Effector CD4-positive, alpha-beta T cell (primary cell): Measurements from ENCODE around the gene KCNAB2.
A peak's percentile ranks its signal among the peaks of the same experiment; 100 is the strongest.

Source experiments
- DNase-seq: peaks from one replicate; pipeline ENCODE4 v3.0.0-alpha.2; 2020

The KCNAB2 gene

DNA sequence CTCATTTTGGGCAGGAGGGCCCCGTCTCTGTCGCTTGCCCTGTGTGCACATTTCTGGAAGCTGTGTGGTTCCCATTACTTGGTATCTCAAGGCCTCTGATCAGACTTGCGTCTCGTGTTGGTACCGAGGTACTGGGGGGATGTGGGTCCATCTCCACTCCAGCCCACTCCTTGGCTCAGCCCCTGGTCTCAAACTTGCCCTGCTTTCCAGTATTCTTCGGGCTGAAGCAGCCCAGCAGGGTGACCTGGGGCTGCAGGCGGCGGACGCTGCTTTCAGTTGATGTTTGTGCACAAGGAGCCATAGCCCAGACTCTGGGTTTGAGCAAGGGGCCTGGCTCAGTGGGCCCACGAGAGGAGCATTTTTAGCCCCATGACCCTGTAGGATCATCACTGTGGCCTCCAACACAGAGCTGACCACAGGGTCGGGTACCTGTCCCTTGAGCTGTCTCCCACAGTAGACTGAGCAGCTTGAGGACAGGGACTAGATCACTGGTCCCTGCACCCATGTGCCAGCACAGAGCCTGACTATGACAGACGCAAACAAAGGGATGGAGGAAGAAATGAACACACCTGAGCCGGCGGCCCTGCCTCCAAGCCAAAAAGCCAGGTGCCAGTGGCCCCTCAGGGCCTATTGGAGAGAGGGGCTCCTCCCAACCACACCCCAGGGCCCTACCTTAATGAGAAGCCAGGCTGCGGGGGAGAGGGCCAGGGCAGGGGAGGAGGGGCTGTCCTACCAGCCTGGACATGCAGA lies 87.6 kb downstream of the KCNAB2 start:
- DNase-seq = no peak

DNA sequence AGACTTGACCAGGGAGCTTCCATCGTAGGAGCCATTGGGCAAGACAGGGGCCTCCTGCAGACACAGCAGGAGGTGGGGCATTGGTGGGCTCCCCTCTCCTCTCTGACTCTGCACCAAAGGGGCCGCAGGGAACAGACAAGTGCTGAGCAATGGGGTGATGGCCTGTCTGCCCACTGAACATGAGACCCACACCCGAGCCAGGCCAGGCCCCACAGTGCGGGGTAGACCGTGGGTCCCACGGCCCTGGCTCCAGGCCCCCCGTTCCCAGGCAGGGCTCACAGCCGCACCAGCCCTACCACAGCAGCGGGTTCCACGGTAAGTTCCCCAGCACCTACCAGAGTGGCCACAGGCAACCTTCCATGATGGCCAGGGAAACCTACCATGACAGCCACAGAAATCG lies 88.5 kb downstream of the KCNAB2 start:
- DNase-seq = no peak

DNA sequence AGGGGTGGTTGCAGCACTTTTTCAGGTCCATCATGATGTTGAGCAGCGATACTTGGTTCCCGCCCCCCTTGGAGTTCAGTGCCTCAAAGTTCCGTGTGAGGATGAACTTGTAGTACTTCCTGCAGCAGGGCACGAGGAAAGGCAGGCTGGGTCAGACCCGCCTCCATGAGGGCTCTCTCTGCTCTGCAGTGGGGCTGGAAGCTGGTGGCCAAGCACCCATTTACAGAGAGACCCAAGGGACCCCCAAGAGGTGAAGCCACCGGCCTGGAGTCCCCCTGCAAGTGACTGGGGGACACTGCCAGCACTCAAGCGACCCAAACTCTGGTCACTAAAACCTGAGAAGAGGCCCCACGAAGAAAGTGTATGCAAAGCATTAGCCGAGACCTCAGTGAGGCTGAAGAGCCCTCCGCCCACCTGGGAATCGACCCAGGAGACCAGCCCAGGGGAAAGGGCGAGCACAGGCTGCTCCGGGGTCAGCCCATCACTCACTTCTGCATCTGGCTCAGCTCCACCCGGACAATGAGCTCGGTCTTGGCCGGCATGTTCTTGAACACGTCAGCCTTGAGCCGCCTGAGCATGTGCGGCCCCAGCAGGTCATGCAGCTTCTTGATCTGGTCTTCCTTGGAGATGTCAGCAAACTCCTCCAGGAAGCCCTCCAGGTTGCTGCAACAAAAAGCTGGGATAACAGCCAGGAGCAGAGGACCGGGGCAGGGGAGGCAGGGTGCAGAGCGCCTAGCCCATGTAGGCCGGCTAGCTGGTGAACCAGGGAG lies 89.2 kb downstream of the KCNAB2 start:
- DNase-seq = no peak

DNA sequence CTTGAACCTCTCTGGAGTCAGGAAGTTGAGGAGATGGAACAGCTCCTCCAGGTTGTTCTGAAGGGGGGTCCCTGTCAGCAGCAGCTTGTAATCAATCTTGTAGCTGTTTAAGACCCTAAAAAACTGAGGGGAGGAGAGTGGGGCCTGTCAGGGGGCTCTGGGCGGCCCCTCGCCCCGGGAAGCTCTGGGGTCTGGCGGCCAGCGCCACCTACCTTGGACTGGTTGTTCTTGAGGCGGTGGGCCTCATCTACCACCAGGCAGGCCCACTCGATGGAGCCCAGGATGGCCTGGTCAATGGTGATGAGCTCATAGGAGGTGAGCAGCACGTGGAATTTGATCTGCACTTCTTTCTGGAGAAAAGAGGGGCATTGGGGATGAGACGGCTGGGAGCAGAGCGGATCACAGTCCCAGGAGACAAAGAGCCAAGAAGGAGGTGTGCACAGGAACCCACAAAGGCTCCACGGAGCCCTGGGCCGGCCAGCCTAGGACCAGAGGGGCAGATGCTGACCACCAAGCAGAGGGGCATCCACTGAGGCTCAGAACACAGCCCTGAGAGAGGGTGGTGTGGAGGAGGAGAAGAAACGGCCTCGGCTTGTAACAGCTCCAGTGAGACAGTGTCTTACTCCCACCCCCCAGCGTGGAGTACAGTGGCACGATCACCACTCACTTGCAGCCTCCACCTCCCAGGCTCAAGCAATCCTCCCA lies 91.0 kb downstream of the KCNAB2 start:
- DNase-seq = no peak

DNA sequence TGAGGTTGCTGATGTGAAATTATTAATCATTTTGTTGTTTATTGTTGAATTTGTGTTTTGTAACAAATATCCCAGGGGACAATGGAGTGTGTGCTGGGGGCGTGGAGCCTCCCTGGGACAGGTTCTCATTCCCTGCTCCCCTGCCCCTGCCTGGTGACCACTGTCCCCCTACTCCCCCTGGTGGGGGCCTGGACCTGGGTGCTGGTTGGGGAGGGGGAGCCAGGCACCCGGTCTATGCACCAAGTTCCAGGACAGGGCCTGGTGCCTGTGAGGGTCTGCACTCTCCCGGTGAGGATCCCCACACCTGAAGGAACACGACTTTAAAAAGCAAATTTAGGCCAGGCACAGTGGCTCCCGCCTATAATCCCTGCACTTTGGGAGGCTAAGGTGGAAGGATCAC lies 92.1 kb downstream of the KCNAB2 start:
- DNase-seq = no peak

DNA sequence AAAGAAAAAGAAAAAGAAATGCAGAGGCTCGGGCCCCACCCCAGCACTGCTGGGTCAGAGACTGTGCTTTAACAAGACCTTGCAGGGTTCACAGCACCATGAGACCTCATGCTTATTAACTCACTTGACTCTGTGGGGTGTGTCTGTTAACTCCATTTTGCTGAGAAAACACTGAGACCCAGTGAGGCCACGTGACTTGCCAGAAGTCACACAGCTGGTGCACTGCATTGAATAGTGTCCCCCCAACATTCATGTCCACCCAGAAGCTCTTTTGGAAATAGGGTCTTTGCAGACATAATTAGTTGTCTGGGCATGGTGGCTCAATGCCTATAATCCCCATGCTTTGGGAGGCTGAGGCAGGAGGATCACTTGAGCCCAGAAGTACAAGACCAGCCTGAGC lies 94.7 kb downstream of the KCNAB2 start:
- DNase-seq = no peak

DNA sequence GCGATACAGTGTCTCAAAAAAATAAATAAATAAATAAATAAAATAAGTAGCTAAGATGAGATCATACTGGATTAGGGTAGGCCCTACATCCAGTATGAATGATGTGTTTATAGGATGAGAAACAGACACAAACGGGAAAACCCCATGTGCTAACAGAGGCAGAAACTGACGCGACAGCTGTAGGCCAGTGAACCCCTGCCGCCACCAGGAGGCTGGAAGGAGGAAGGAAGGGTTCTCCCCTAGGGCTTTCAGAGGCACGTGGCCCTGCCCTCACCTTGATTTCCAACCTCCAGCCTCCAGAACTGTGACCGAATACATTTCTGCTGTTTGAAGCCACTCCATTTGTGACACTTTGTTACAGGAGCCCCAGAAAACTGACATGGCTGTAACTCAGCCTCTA lies 95.9 kb downstream of the KCNAB2 start:
- no peak for DNase-seq

DNA sequence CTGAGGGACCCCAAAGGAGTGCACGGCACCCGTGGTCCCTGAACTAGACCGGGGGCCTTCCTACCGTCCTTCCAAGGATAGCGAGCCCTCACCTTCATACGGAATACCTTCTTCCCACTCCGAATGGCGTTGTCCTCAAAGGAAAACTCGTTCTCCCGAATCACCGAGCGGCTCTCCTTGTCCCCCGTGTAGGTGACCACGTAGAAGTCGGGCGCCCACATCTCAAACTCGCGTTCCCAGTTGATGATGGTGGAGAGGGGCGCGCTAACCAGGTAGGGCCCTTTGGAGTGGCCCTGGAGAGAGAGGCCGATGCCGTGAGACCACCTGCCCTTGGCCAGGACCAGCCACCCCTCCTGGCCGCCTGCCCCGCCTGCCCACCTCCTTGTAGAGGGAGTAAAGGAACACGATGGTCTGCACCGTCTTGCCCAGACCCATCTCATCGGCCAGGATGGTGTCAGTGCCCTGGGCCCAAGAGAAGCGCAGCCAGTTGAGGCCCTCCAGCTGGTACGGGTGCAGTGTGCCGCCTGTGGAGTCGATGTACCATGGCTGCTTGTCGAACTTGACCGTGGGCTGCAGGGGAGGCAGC lies 96.4 kb downstream of the KCNAB2 start:
- DNase-seq = no peak

DNA sequence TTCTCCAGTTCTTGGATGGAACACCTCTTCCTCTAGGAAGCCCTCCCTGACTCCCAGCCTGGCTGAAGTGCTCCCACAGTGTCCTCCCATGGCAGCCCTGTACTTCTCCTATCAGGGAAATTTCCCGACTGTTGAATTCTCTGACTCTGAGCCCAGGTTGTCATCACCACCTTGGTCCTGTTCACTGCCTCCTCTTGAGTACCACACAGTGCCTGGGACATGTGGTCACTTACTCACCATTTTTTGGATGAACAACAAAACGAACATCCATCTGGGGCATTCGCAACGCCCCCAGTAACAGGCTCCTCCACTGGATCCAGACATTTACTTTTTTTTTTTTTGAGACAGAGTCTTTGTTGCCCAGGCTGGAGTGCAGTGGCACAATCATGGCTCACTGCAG lies 97.0 kb downstream of the KCNAB2 start:
- DNase-seq = no peak

DNA sequence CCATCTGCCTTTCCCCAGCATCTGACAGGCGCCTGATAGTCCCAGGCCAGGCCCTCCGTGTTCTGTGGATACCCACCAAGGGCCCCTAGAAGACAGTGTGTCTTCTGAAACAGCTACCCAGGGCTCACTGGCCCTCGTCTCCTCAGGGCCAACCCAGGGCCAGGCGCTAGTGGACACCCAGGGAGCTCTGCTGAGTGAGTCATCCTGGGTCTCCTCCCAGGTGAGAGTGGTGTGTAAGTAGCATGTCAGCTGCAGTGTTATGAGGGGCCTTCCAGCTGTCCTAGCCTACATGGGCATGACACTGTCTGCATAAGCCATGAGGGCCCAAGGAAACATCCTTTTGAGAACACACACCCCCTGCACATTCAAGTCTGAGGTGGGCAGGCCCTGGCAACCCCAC lies 97.7 kb downstream of the KCNAB2 start:
- no peak for DNase-seq

DNA sequence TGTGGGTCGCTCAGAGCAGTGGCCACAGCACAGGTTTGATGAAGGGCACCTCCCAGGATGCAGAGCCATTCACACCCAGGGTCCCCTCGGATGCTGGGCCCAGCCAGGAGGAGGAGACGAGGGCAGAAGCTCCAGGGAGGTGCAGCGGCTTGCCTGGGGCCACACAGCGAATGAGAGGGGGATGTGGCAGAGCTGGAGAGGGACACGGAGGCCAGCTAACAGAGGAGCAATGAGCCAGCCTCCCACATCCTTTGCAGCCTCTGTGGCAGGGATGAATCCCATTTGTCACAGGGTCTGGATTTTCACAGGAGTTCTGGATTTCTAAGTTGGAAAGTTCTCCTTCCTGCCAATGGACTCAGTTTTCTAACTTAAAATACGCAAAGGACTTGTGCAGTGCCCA lies 98.5 kb downstream of the KCNAB2 start:
- DNase-seq = no peak

DNA sequence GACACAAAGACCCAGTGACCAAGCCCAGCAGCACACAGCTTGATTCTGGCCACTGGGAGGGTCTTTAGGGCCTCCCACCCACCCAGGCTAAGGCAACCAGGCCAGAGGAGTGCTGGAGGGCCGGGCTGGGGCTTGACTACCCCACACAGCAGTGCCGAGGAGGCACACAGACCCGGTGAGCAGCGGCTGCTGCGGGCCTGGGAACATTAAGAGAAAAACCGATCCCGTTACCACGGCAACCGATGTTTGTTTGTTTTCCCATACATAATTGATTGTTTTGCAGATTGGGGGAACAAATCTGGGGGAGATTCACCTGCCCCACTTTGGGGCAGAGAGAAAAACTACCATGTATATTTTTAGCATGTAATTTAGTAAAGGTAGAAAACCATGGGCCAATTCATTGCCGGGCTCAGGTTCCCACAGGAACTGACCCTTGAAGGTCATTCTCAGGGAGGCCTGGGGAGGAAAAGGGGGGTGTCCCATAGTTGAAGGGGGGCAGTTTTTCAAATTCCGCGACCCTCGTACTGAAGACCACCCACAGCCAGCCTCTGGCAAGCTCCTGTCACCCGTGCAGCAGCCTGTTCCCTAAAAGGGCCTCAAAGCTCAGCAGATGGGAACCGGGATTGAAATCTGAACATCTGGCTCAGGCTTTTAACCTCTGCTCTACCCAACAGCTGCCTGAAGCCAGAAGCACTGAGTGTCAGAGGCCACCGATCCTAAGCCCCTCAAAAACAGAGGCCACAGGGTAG lies 99.1 kb downstream of the KCNAB2 start:
- DNase-seq = no peak

DNA sequence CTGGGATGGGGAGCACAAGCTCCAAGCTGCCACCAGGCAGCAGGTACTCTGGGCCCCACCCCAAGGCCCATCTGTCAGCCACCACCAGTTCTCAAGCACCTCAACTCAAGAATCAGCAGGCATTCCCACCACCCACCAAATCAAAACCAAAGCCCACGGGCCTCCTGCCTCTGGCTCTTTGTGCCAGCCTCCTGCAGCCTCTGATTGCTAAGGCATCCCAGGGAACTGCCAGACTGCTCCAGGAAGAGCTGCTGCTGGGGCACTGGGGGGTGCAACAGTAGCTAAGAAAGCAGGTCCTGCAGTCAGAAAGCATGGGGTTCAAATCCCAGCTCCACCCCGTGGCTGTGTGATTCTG lies 99.7 kb downstream of the KCNAB2 start:
- no peak for DNase-seq

DNA sequence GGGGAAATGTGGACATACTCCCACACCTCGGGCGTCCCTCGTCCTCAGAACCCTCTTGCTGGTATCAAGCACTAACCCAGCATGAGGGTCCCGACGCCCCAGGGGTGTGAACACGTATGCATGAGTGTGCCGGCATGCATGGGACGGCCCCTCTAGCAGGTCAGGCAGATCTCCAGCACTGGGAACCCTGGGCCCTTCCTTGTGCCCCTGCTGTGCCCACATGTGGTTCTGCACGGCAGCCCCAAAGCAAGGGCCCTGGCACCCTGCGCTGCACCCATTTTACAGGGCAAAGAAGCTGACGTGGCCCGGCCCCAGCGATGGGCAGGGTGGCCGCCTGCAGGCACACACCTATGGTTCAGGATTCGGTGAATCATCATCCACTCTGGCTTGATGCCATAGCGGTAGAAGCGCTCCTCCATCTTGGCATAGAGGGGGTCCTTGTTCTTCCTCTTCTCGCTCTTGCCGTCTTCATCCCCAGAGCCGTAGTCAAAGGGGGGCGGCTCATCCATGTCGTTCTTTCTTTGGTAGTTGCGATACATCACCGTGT lies 100.2 kb downstream of the KCNAB2 start:
- DNase-seq = no peak

DNA sequence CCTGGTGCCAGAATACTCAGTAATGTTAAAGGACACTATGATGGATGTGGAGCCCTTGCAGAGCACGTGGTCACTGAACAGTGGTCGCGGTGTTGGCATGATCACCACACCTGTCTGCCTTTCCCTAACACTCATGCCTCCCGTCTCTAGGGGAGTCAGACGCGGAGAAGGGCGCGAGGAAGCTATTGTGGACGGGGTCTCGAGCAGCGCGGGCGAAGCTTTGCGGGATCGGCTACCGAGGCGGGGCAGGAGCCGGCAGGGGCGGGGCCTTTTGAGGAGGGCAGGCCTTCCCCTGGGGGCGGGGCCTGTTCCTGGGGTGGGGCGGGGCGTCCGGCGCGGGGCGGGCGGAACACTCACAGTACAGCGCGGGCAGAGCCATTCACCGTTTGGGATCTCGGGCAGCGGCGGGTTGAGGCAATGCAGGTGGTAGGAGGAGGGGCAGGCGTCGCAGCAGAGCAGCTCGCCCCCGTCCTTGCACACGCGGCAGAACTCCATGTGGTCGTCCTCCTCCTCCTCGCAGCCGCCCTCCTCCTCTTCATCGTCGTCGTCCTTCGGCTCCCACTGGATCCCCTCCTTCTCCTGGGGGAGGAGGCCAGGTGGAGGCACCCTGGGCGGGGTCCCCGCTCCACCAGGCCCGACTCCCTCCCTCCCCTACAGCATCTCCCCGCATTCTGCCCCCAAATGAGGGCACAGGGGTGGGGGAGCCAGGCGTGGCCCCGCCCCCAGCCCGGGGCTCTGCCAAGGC lies 103.0 kb downstream of the KCNAB2 start:
- DNase-seq = peak; percentile 25

DNA sequence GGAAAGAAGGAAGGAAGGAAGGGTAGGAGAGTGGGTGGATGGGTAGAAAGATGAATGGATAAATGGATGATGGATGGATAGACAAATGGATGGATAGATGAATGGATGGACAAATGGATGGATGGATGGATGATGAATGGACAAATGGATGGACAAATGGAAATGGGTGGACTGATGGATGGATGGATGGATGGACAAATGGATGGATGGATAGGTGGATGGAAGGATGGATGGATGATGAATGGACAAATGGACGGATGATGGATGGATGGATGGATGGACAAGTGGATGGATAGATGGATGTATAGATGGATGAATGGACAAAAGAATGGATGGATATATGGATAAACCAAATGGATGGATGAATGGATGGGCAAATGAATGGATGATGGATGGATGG lies 103.9 kb downstream of the KCNAB2 start:
- DNase-seq = no peak

DNA sequence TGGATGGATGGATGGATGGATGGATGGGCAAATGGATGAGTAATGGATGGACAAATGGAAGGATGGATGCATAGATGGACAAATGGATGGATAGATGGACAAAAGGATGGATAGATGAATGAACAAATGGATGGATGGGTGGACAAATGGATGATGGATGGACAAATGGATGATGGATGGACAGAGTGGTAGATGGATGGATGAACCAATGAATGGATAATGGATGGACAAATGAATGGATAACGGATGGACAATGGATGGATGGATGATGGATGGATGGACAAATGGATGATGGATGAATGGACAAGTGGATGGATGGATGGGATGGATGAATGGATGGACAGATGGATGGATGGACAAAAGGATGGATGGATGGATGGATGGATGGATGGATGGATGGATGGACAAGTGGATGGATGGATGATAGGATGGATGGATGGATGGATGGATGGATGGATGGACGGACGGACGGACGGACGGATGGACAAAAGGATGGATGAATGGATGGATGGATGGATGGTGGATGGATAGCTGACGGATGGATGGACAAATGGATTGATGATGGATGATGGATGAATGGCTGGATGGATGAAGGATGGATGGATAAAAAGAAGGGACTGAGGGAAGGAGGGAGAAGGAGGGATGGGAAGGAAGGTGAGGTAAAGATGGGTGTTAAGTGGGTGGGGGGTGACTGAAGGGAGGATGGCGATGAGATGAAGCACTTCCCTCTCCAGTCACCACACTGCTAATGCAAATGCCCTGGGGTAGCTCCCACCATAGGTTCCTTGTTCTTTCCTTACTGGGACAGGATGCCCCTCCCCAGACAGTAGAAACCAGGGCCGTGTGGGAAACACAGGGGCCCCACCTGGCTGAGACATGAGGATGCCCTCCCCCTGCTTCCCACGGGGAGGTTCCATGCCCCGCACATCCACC lies 104.6 kb downstream of the KCNAB2 start:
- no peak for DNase-seq
